MCF 10A (cell line): ENCODE measurements around the gene COL4A1. TPM values are rescaled to one million over a fixed set of nuclear protein-coding genes. Genes with fewer than 3 reads are reported as not detected.

Source experiments
- BruUV-seq: library from RNA; stranded (reverse); fragments of 400-500 nt; replicated peaks from 2 replicates; lab custom pipeline; 2021; lab: Mats Ljungman, UMichigan
- CTCF ChIA-PET: fragments of 300-600 bp; sonication (Branson Sonifier 250); formaldehyde crosslinking; extraction: SDS; loops from one replicate; lab custom pipeline; 2021; ENCODE audit warnings: antibody characterized with exemption, inconsistent platforms; lab: Yijun Ruan, JAX
- POLR2A ChIA-PET: fragments of 300-600, 350-650 bp; sonication (Branson Sonifier 250); formaldehyde crosslinking; extraction: SDS; loops from one replicate; lab custom pipeline; 2020; ENCODE audit warnings: antibody characterized with exemption, inconsistent platforms; lab: Yijun Ruan, JAX
- DNase-seq: peaks from one replicate; pipeline ENCODE4 v3.0.0-alpha.2; 2018; ENCODE audit not compliant: unreplicated experiment
- H3K27ac Mint-ChIP-seq: one replicate; pipeline ENCODE4 v1.8.0; 2022; ENCODE audit warnings: mild to moderate bottlenecking, low read depth, mixed read lengths; ENCODE audit not compliant: unreplicated experiment
- H3K27me3 Mint-ChIP-seq: one replicate; pipeline ENCODE4 v1.8.0; 2022; ENCODE audit warnings: mixed read lengths; ENCODE audit not compliant: insufficient read depth, unreplicated experiment
- H3K36me3 Mint-ChIP-seq: one replicate; pipeline ENCODE4 v1.8.0; 2022; ENCODE audit warnings: mild to moderate bottlenecking, moderate library complexity, mixed read lengths; ENCODE audit not compliant: insufficient read depth, unreplicated experiment
- H3K4me1 Mint-ChIP-seq: one replicate; pipeline ENCODE4 v1.8.0; 2022; ENCODE audit warnings: mixed read lengths; ENCODE audit not compliant: insufficient read depth, unreplicated experiment
- H3K4me3 Mint-ChIP-seq: one replicate; pipeline ENCODE4 v1.8.0; 2022; ENCODE audit warnings: mild to moderate bottlenecking, moderate library complexity, mixed read lengths; ENCODE audit not compliant: unreplicated experiment
- H3K9me3 Mint-ChIP-seq: one replicate; pipeline ENCODE4 v1.8.0; 2022; ENCODE audit warnings: mixed read lengths; ENCODE audit not compliant: unreplicated experiment
- CTCF ChIP-seq: fragments of 200-600 bp; IDR thresholded peaks from one replicate; pipeline ENCODE4 v1.8.0; 2022; ENCODE audit warnings: antibody characterized with exemption, mild to moderate bottlenecking; ENCODE audit not compliant: unreplicated experiment
- intact Hi-C: fragments of 100-400 bp; cut with micrococcal nuclease; formaldehyde crosslinking; loops from 2 replicates; pipeline ENCODE4 v1.14.1; 2022
- total RNA-seq: library from RNA; stranded (reverse); gene quantifications from 2 replicates; pipeline ENCODE4 v1.2.3, GENCODE V29; 2022

The COL4A1 gene
- total RNA-seq, 1 experiment from 2014 or later: 42.1 TPM

- no TSS peak for BruUV-seq
- peak; percentile 50 for DNase-seq
- POLR2A ChIA-PET: no interaction called here
Observed at GRCh38 chr13:110261166-110262081, 45.5 kb downstream of the COL4A1 start.

GRCh38 chr13:110259651-110260050 lies 47.3 kb downstream of the COL4A1 start:
- no peak for TF ChIP-seq CTCF
- intact Hi-C loops: loop anchor here (5.0 kb wide), 1 partner anchor 48 kb away; the partner anchor contains the start of genes COL4A1 and COL4A2
- H3K36me3 Mint-ChIP-seq: no peaks in the 10 kb centered on the region
- DNase-seq: peak; percentile 38
- peak overlapping the region; percentile 84 for H3K27ac Mint-ChIP-seq
- no peaks in the 10 kb centered on the region for H3K9me3 Mint-ChIP-seq
- H3K4me1 Mint-ChIP-seq: peaks cover 30% of the 10 kb centered on the region
- no TSS peak for BruUV-seq
- ChIA-PET CTCF (interaction anchor here (0.6 to 1.2 kb wide), 4 partner anchors 12 to 156 kb away, joined by 3 to 4 read pairs (median 3); no protein-coding TSS in a partner anchor), POLR2A (interaction anchor here (0.6 to 0.9 kb wide), 4 partner anchors 48 to 1130 kb away, joined by 3 to 4 read pairs (median 3); partner anchors contain the start of genes COL4A1 and COL4A2)
- H3K27me3 Mint-ChIP-seq: no peaks in the 10 kb centered on the region
- H3K4me3 Mint-ChIP-seq: peak overlapping the region; percentile 2

More at GRCh38 chr13:110261166-110262081, 45.5 kb downstream of the COL4A1 start:
- peak overlapping the region; percentile 54 for H3K27ac Mint-ChIP-seq
- H3K4me1 Mint-ChIP-seq: peaks cover 24% of the 10 kb centered on the region
- no peaks in the 10 kb centered on the region for H3K9me3 Mint-ChIP-seq
- intact Hi-C loops: no loop called here
- H3K36me3 Mint-ChIP-seq: no peaks in the 10 kb centered on the region
- TF ChIP-seq CTCF: no peak
- CTCF ChIA-PET: interaction anchor here (0.8 kb wide), 1 partner anchor 14 kb away, joined by 3 read pairs; no protein-coding TSS in a partner anchor
- H3K4me3 Mint-ChIP-seq: no peak overlapping the region
- no peaks in the 10 kb centered on the region for H3K27me3 Mint-ChIP-seq

- intact Hi-C loops: loop anchor here (5.0 kb wide), 1 partner anchor 48 kb away; the partner anchor contains the start of genes COL4A1 and COL4A2
- Mint-ChIP-seq H3K27ac (peak overlapping the region; percentile 84), H3K4me1 (peaks cover 30% of the 10 kb centered on the region), H3K4me3 (peak overlapping the region; percentile 39), H3K9me3 (no peaks in the 10 kb centered on the region), H3K36me3 (no peaks in the 10 kb centered on the region), H3K27me3 (no peaks in the 10 kb centered on the region)
- no TSS peak for BruUV-seq
- POLR2A ChIA-PET: interaction anchor here (0.6 to 0.9 kb wide), 7 partner anchors 21 to 1131 kb away, joined by 3 to 4 read pairs (median 3); partner anchors contain the start of genes COL4A1 and COL4A2
- DNase-seq: peak; percentile 28
- TF ChIP-seq CTCF: no peak
- CTCF ChIA-PET: interaction anchor here (0.6 to 1.2 kb wide), 4 partner anchors 11 to 157 kb away, joined by 3 to 4 read pairs (median 3); no protein-coding TSS in a partner anchor
Observed at GRCh38 chr13:110258876-110259631, 47.9 kb downstream of the COL4A1 start.
